ENCODE measurements around the gene TYW1.
"Not testable (repeated sequence)": the region's sequence is repeated elsewhere in the genome, so short reads cannot be mapped to it uniquely, and the experiment has no call there.

DNA sequence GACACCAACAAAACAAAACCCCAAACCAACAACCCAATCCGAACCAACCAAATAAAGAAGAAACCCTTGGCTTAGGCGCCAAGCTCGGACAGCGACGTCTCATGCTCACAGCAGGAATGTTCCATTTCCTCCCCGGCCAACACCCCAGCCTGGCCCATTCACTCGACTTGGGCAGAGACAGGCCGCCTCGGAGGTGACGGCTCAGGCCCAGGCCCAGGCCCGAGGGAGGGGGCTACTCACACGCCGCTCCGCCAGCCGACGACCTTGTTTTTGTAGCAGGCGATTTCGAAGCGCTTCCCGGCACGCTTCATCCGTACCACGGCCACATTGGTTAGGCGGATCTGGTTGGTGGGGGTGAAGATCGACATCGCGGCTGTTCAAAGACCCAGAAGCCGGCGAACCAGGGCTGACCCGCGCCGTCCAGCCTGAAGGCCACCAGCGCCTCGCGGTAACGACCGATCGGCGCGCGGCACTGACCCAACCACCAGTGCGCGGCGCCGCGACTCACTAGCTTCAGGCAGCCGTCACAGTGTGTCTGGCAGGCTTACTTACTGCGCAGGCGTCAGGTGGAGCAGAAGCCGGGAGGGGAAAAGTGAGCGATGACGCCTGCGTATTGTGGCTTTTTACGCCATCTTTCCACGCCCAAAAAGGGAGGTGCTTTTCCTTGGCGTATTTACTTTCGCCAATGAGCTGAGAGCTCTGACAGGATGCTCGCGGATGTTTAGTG, 1.4 kb upstream of the TYW1 start, which contains the start of gene SBDS:
- peak; percentile 40; the same call in 1 of the 2 replicates for TF ChIP-seq CTCF (conservative IDR thresholded peaks at IDR 0.05)
- TF ChIP-seq EZH2 (IDR thresholded peaks at IDR 0.05; ENCODE audit: low read depth) = not testable (repeated sequence)
